ENCODE measurements around the gene GNAO1.

DNA sequence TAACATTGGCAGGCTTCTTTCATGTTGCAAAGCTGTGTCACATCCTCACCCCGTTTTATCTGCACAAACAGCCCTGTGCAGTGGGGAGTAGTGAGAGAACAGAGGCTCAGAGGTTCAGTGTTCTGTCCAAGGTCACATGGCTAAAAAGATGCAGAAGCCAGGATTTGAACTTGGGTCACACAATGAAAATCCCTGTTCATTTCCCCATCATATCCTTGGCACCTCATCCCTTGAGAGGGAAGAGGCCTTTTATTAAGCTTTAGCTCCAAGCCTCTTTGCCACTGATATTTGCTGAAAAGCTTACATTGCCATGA, 127.5 kb downstream of the GNAO1 start:
- TF ChIP-seq, protein P1, sequence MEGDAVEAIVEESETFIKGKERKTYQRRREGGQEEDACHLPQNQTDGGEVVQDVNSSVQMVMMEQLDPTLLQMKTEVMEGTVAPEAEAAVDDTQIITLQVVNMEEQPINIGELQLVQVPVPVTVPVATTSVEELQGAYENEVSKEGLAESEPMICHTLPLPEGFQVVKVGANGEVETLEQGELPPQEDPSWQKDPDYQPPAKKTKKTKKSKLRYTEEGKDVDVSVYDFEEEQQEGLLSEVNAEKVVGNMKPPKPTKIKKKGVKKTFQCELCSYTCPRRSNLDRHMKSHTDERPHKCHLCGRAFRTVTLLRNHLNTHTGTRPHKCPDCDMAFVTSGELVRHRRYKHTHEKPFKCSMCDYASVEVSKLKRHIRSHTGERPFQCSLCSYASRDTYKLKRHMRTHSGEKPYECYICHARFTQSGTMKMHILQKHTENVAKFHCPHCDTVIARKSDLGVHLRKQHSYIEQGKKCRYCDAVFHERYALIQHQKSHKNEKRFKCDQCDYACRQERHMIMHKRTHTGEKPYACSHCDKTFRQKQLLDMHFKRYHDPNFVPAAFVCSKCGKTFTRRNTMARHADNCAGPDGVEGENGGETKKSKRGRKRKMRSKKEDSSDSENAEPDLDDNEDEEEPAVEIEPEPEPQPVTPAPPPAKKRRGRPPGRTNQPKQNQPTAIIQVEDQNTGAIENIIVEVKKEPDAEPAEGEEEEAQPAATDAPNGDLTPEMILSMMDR (IDR thresholded peaks at IDR 0.05) = no peak
- TF ChIP-seq POLR2A (IDR thresholded peaks at IDR 0.05) = no peak
